IMR-90 (cell line): ENCODE measurements around the gene NGB.

Experiments
- BHLHE40 ChIP-seq: fragments of 150-350 bp; IDR thresholded peaks from 2 replicates; pipeline ENCODE4 v1.6.1; 2016; ENCODE audit warnings: mild to moderate bottlenecking, low read depth, low read length
- CEBPB ChIP-seq: IDR thresholded peaks from 2 replicates; pipeline ENCODE4 v1.6.1; 2012; ENCODE audit warnings: low read depth, low read length, improper control_type of control experiment
- MAFK ChIP-seq: IDR thresholded peaks from 2 replicates; pipeline ENCODE4 v1.6.1; 2012; ENCODE audit warnings: low read depth, low read length, improper control_type of control experiment
- POLR2A ChIP-seq: IDR thresholded peaks from 2 replicates; pipeline ENCODE4 v1.6.1; 2012; ENCODE audit warnings: mild to moderate bottlenecking, low read depth, low read length
- RAD21 ChIP-seq: IDR thresholded peaks from 2 replicates; pipeline ENCODE4 v1.6.1; 2012; ENCODE audit warnings: low read length, improper control_type of control experiment
- RCOR1 ChIP-seq: IDR thresholded peaks from 2 replicates; pipeline ENCODE4 v1.6.1; 2012; ENCODE audit warnings: mild to moderate bottlenecking, low read length, improper control_type of control experiment; ENCODE audit not compliant: insufficient replicate concordance
- SMC3 ChIP-seq: fragments of 150-350 bp; IDR thresholded peaks from 2 replicates; pipeline ENCODE4 v1.6.1; 2016; ENCODE audit warnings: low read depth, mild to moderate bottlenecking, antibody characterized with exemption, low read length, moderate library complexity
- TF ChIP-seq, protein P1 (sequence below): conservative IDR thresholded peaks from 2 replicates; pipeline ENCODE4 v1.5.1; 2012; ENCODE audit warnings: mild to moderate bottlenecking, low read depth, low read length, improper control_type of control experiment
- TF ChIP-seq, protein P2 (sequence below): fragments of 150-350 bp; IDR thresholded peaks from 2 replicates; pipeline ENCODE4 v1.6.1; 2017; ENCODE audit warnings: mild to moderate bottlenecking, antibody characterized with exemption, low read length, low read depth
- TF ChIP-seq, protein P3 (sequence below): fragments of 150-350 bp; IDR thresholded peaks from 2 replicates; pipeline ENCODE4 v1.6.1; 2016; ENCODE audit warnings: low read depth, mild to moderate bottlenecking, low read length, moderate library complexity, borderline replicate concordance

DNA sequence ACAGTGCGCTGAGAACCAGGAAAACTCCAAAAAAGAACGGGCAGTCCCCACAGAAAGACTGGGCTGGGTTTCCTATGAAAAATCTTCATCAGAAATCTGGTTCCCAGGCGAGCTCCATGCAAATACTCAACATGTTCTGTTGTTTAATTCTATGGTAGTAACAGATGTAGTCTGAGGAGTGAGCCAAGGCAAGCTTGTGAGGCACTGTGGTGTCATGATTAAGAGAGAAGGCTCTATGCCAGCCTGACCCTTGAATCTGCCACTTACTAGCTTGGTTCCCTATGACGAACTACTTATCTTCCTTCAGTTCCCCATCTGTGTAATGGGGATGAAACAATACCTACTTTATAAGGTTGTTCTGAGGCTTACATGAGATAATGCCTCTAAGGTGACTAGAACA, 39.0 kb upstream of the NGB start:
- TF ChIP-seq, protein P1, sequence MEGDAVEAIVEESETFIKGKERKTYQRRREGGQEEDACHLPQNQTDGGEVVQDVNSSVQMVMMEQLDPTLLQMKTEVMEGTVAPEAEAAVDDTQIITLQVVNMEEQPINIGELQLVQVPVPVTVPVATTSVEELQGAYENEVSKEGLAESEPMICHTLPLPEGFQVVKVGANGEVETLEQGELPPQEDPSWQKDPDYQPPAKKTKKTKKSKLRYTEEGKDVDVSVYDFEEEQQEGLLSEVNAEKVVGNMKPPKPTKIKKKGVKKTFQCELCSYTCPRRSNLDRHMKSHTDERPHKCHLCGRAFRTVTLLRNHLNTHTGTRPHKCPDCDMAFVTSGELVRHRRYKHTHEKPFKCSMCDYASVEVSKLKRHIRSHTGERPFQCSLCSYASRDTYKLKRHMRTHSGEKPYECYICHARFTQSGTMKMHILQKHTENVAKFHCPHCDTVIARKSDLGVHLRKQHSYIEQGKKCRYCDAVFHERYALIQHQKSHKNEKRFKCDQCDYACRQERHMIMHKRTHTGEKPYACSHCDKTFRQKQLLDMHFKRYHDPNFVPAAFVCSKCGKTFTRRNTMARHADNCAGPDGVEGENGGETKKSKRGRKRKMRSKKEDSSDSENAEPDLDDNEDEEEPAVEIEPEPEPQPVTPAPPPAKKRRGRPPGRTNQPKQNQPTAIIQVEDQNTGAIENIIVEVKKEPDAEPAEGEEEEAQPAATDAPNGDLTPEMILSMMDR, result no peak
- TF ChIP-seq CEBPB, result no peak
- TF ChIP-seq POLR2A, result no peak
- TF ChIP-seq BHLHE40, result no peak
- no peak for TF ChIP-seq MAFK
- TF ChIP-seq RCOR1, result no peak
- TF ChIP-seq, protein P2, sequence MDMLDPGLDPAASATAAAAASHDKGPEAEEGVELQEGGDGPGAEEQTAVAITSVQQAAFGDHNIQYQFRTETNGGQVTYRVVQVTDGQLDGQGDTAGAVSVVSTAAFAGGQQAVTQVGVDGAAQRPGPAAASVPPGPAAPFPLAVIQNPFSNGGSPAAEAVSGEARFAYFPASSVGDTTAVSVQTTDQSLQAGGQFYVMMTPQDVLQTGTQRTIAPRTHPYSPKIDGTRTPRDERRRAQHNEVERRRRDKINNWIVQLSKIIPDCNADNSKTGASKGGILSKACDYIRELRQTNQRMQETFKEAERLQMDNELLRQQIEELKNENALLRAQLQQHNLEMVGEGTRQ, result no peak
- TF ChIP-seq, protein P3, sequence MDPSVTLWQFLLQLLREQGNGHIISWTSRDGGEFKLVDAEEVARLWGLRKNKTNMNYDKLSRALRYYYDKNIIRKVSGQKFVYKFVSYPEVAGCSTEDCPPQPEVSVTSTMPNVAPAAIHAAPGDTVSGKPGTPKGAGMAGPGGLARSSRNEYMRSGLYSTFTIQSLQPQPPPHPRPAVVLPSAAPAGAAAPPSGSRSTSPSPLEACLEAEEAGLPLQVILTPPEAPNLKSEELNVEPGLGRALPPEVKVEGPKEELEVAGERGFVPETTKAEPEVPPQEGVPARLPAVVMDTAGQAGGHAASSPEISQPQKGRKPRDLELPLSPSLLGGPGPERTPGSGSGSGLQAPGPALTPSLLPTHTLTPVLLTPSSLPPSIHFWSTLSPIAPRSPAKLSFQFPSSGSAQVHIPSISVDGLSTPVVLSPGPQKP, result no peak
- TF ChIP-seq RAD21, result no peak
- no peak for TF ChIP-seq SMC3
